ENCODE data around the gene CLEC3B. TPM values are rescaled to one million over a fixed set of nuclear protein-coding genes. Genes with fewer than 3 reads are reported as not detected.

The CLEC3B gene
- total and polyA plus RNA-seq, 10 of the 15 experiments (the other 5 are each of a cell fraction or from before 2014, with no cell fraction given): 0.23 TPM; not detected in 9

DNA sequence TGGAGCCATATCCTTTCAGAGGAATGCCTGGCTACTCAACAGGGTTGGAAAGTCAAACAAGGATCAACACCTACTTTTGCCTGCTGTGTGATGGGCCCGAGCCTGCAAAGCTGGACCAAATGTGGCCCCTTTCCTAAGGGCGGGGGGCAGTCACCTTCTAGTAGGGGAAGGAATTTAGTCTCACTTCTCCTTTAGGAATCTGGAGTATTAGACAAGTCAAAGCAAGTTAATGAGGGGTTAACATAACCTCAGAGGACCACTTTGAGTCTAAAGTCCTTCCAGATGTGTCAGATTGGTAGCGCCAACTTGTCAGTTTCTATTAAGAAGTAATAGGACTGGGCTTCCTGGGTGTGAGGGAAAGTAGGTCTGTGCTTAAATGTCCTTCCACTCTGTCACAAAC lies 43.3 kb upstream of the CLEC3B start:
- Histone ChIP-seq H2AFZ (ENCODE audit: control insufficient read depth, low read depth, low read length) (no peak overlapping the region), H3K27me3 (replicated peaks in 1 of 2; ENCODE audit: control insufficient read depth in 2 of 2, insufficient read depth in 2 of 2, low read length in 1 of 2) (no peaks in the 10 kb centered on the region), H3K9me3 (replicated peaks; ENCODE audit: control insufficient read depth, insufficient read depth, low read length) (no peaks in the 10 kb centered on the region), H3K4me3 (no peak overlapping the region), H3K4me1 (ENCODE audit: control insufficient read depth, insufficient read depth, low read length) (peaks cover 25% of the 10 kb centered on the region), H3K36me3 (ENCODE audit: control insufficient read depth in 2 of 2, insufficient read depth in 2 of 2, low read length in 1 of 2) (peaks cover 0 to 8% of the 10 kb centered on the region in 2 experiments; a peak in 1 of 4 replicates), H3K4me2 (ENCODE audit: control insufficient read depth, insufficient read depth) (peak overlapping the region; percentile 28), H3K9ac (ENCODE audit: control insufficient read depth, insufficient read depth, low read length) (no peak overlapping the region), H4K20me1 (ENCODE audit: control insufficient read depth, insufficient read depth) (no peaks in the 10 kb centered on the region), H3K79me2 (ENCODE audit: control insufficient read depth, insufficient read depth, low read length) (peaks cover 73% of the 10 kb centered on the region), H3K27ac (ENCODE audit: control insufficient read depth, insufficient read depth) (peak overlapping the region; percentile 63)
- intact Hi-C loops (cut with micrococcal nuclease; ENCODE audit: unreplicated experiment) (no loop called here), in situ Hi-C loops (cut with MboI) (no loop called here)
- DNase-seq (ENCODE audit: low read depth, low spot score): no peak
- ChIA-PET RAD21 (ENCODE audit: unreplicated experiment) (interaction anchor here (1.1 to 4.0 kb wide), 7 partner anchors 9 to 140 kb away, joined by 3 to 39 read pairs (median 5); no protein-coding TSS in a partner anchor), SMC1A (ENCODE audit: uncharacterized antibody, unreplicated experiment) (interaction anchor here (1.4 to 8.7 kb wide), 5 partner anchors 8 to 21 kb away, joined by 3 to 97 read pairs (median 5); partner anchors contain the start of genes EXOSC7 and ZDHHC3), POLR2A (interaction anchor here (1.2 to 5.5 kb wide), 4 partner anchors 12 to 221 kb away, joined by 3 to 62 read pairs (median 6); partner anchors contain the start of genes KIAA1143 and KIF15), CTCF (interaction anchor here (0.8 to 3.7 kb wide), 4 partner anchors 12 to 674 kb away, joined by 3 to 53 read pairs (median 4); no protein-coding TSS in a partner anchor)
- no TSS peak for BruUV-seq (replicated peaks)
- 71% methylated on average over 3 of the region's 3 CpGs for WGBS (ENCODE audit: insufficient coverage, insufficient replicate concordance, low lambda C conversion rate, missing lambda C conversion rate)
- peak; percentile 21 for ATAC-seq
- FAIRE-seq: no peak
- TF ChIP-seq NR2C2 (IDR thresholded peaks at IDR 0.05; ENCODE audit: borderline replicate concordance, control insufficient read depth, insufficient read length, low read depth): no peak
- TF ChIP-seq RB1 (IDR thresholded peaks at IDR 0.05; ENCODE audit: borderline replicate concordance): no peak
- TF ChIP-seq PAX5 (IDR thresholded peaks at IDR 0.05; ENCODE audit: borderline replicate concordance, low read depth, low read length): no peak
- TF ChIP-seq ZNF622 (IDR thresholded peaks at IDR 0.05): no peak
- peak; percentile 72 for TF ChIP-seq IKZF1 (conservative IDR thresholded peaks at IDR 0.05)
- TF ChIP-seq TCF7 (IDR thresholded peaks at IDR 0.05; ENCODE audit: borderline replicate concordance): no peak
- TF ChIP-seq IRF4 (IDR thresholded peaks at IDR 0.05; ENCODE audit: low read depth, low read length): no peak
- no peak for TF ChIP-seq SMAD5 (IDR thresholded peaks at IDR 0.05; ENCODE audit: low read depth)
- TF ChIP-seq JUNB (IDR thresholded peaks at IDR 0.05): no peak
- TF ChIP-seq, protein P1, sequence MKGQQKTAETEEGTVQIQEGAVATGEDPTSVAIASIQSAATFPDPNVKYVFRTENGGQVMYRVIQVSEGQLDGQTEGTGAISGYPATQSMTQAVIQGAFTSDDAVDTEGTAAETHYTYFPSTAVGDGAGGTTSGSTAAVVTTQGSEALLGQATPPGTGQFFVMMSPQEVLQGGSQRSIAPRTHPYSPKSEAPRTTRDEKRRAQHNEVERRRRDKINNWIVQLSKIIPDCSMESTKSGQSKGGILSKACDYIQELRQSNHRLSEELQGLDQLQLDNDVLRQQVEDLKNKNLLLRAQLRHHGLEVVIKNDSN (IDR thresholded peaks at IDR 0.05; ENCODE audit: borderline replicate concordance, extremely low read length, insufficient read depth, low read depth, low read length): no peak
- no peak for TF ChIP-seq TCF3 (IDR thresholded peaks at IDR 0.05; ENCODE audit: borderline replicate concordance, insufficient read depth, low read depth, low read length)
- TF ChIP-seq MTA2 (IDR thresholded peaks at IDR 0.05; ENCODE audit: low read depth): peak; percentile 76
- 0 out of 2 replicates have a peak, but pooled peaks have one; percentile 21 for TF ChIP-seq DPF2 (IDR thresholded peaks at IDR 0.05)
- TF ChIP-seq, protein P2, sequence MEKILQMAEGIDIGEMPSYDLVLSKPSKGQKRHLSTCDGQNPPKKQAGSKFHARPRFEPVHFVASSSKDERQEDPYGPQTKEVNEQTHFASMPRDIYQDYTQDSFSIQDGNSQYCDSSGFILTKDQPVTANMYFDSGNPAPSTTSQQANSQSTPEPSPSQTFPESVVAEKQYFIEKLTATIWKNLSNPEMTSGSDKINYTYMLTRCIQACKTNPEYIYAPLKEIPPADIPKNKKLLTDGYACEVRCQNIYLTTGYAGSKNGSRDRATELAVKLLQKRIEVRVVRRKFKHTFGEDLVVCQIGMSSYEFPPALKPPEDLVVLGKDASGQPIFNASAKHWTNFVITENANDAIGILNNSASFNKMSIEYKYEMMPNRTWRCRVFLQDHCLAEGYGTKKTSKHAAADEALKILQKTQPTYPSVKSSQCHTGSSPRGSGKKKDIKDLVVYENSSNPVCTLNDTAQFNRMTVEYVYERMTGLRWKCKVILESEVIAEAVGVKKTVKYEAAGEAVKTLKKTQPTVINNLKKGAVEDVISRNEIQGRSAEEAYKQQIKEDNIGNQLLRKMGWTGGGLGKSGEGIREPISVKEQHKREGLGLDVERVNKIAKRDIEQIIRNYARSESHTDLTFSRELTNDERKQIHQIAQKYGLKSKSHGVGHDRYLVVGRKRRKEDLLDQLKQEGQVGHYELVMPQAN (conservative IDR thresholded peaks at IDR 0.05): no peak
- TF ChIP-seq, protein P3, sequence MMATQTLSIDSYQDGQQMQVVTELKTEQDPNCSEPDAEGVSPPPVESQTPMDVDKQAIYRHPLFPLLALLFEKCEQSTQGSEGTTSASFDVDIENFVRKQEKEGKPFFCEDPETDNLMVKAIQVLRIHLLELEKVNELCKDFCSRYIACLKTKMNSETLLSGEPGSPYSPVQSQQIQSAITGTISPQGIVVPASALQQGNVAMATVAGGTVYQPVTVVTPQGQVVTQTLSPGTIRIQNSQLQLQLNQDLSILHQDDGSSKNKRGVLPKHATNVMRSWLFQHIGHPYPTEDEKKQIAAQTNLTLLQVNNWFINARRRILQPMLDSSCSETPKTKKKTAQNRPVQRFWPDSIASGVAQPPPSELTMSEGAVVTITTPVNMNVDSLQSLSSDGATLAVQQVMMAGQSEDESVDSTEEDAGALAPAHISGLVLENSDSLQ (IDR thresholded peaks at IDR 0.05): no peak
- TF ChIP-seq EP300 (IDR thresholded peaks at IDR 0.05; ENCODE audit: borderline replicate concordance in 1 of 2, control insufficient read depth in 1 of 2, low read depth in 2 of 2, low read length in 2 of 2): 0 out of 4 replicates have a peak, but pooled peaks of 1 of the 2 experiments have one; percentile 15
- no peak for TF ChIP-seq TCF12 (IDR thresholded peaks at IDR 0.05; ENCODE audit: low read depth, low read length)
- TF ChIP-seq ATF7 (IDR thresholded peaks at IDR 0.05; ENCODE audit: low read depth): no peak
- peak; percentile 66 to 80 for TF ChIP-seq IKZF2 (IDR thresholded peaks at IDR 0.05)
- no peak for TF ChIP-seq FOS (IDR thresholded peaks at IDR 0.05; ENCODE audit: borderline replicate concordance, extremely low read depth, insufficient read length)
- no peak; the same call in 1 of the 2 replicates for TF ChIP-seq GATAD2B (conservative IDR thresholded peaks at IDR 0.05; ENCODE audit: low read depth)
- TF ChIP-seq SPI1 (IDR thresholded peaks at IDR 0.05; ENCODE audit: borderline replicate concordance, insufficient read depth, low read depth, low read length): peak; percentile 48; the same call in 1 of the 2 replicates
